ENCODE measurements around the gene TMSB10. TPM values are rescaled to one million over a fixed set of nuclear protein-coding genes. Genes with fewer than 3 reads are reported as not detected.
A peak's percentile ranks its signal among the peaks of the same experiment; 100 is the strongest.

The TMSB10 gene
- polyA plus RNA-seq, 3 donors: 1,665 to 1,772 (median 1,732) TPM

- DNase-seq (ENCODE audit: low read depth in 3 of 3, low spot score in 2 of 3): no peak
These were observed 25.7 kb upstream of the TMSB10 start for GRCh38 chr2:84879584-84880394.

GRCh38 chr2:84880395-84880644, 25.1 kb upstream of the TMSB10 start:
- DNase-seq (ENCODE audit: low read depth in 3 of 3, low spot score in 2 of 3): no peak

GRCh38 chr2:84880645-84881521, 24.6 kb upstream of the TMSB10 start, which contains the start of gene TRABD2A:
Gene TRABD2A (minus strand): TSS chr2:84881084. CDS start chr2:84881039, 45 bp downstream.
- no peak for DNase-seq (ENCODE audit: low read depth in 3 of 3, low spot score in 2 of 3)

- DNase-seq (ENCODE audit: low read depth in 3 of 3, low spot score in 2 of 3): peak in 1 of 3 donors; percentile 76
These were observed 23.7 kb upstream of the TMSB10 start for GRCh38 chr2:84881581-84882413.

GRCh38 chr2:84882414-84882738, 23.1 kb upstream of the TMSB10 start:
- no peak for DNase-seq (ENCODE audit: low read depth in 3 of 3, low spot score in 2 of 3)

GRCh38 chr2:84882775-84883550, 22.5 kb upstream of the TMSB10 start:
- DNase-seq (ENCODE audit: low read depth in 3 of 3, low spot score in 2 of 3): no peak

- DNase-seq (ENCODE audit: low read depth in 3 of 3, low spot score in 2 of 3): no peak
These were observed 21.0 kb upstream of the TMSB10 start for GRCh38 chr2:84884449-84884848.

- DNase-seq (ENCODE audit: low read depth in 3 of 3, low spot score in 2 of 3): no peak
These were observed 20.3 kb upstream of the TMSB10 start for GRCh38 chr2:84885111-84885510.

- no peak for DNase-seq (ENCODE audit: low read depth in 3 of 3, low spot score in 2 of 3)
These were observed 18.7 kb upstream of the TMSB10 start for GRCh38 chr2:84886791-84887190.

GRCh38 chr2:84888401-84889276, 16.8 kb upstream of the TMSB10 start:
- no peak for DNase-seq (ENCODE audit: low read depth in 3 of 3, low spot score in 2 of 3)

- DNase-seq (ENCODE audit: low read depth in 3 of 3, low spot score in 2 of 3): no peak
These were observed 16.1 kb upstream of the TMSB10 start for GRCh38 chr2:84889332-84889731.

- no peak for DNase-seq (ENCODE audit: low read depth in 3 of 3, low spot score in 2 of 3)
These were observed 14.0 kb upstream of the TMSB10 start for GRCh38 chr2:84891355-84892010.

- DNase-seq (ENCODE audit: low read depth in 3 of 3, low spot score in 2 of 3): no peak
These were observed 11.3 kb upstream of the TMSB10 start for GRCh38 chr2:84894131-84894586.

GRCh38 chr2:84894758-84895520, 10.5 kb upstream of the TMSB10 start:
- DNase-seq (ENCODE audit: low read depth in 3 of 3, low spot score in 2 of 3): no peak

- DNase-seq (ENCODE audit: low read depth in 3 of 3, low spot score in 2 of 3): no peak
These were observed 8.9 kb upstream of the TMSB10 start for GRCh38 chr2:84896567-84896966.

- no peak for DNase-seq (ENCODE audit: low read depth in 3 of 3, low spot score in 2 of 3)
These were observed 7.7 kb upstream of the TMSB10 start for GRCh38 chr2:84897773-84898172.

GRCh38 chr2:84899304-84900204, 5.9 kb upstream of the TMSB10 start:
- no peak for DNase-seq (ENCODE audit: low read depth in 3 of 3, low spot score in 2 of 3)

All from right renal cortex interstitium (tissue), 3 donors.